CD14-positive monocyte (primary cell): ENCODE results near the gene RNGTT. TPM values are rescaled to one million over a fixed set of nuclear protein-coding genes. Genes with fewer than 3 reads are reported as not detected.

Source experiments
- DNase-seq, 3 donors: peaks; one replicate each; pipeline ENCODE4 v3.0.0-alpha.2; 2011 to 2022
- H2AFZ ChIP-seq: 2 replicates; pipeline ENCODE4 v1.6.0; 2012; ENCODE audit warnings: mild to moderate bottlenecking, low read depth, low read length, inconsistent platforms; ENCODE audit not compliant: insufficient read depth, poor library complexity, severe bottlenecking
- H3K27ac ChIP-seq, 2 donors: 1 replicate in 1 of 2; 2 replicates in 1 of 2; pipeline ENCODE4 v1.5.1; 2012 to 2013; ENCODE audit warnings: low read length in 2 of 2, control low read depth in 1 of 2, inconsistent platforms in 1 of 2, low read depth in 1 of 2, mild to moderate bottlenecking in 1 of 2
- H3K27me3 ChIP-seq, 2 donors: one replicate each; pipeline versions ENCODE4 v1.6.0 to v1.6.1; 2011 to 2013; ENCODE audit warnings: low read length in 2 of 2; ENCODE audit not compliant: control insufficient read depth in 2 of 2, insufficient read depth in 2 of 2
- H3K36me3 ChIP-seq, 2 donors: replicated peaks in 1 of 2; 1 replicate in 1 of 2; 2 replicates in 1 of 2; pipeline versions ENCODE4 v1.5.1 to v1.6.1; 2012 to 2013; ENCODE audit warnings: low read length in 2 of 2, control low read depth in 1 of 2, inconsistent platforms in 1 of 2, mild to moderate bottlenecking in 1 of 2; ENCODE audit not compliant: insufficient read depth in 2 of 2, control insufficient read depth in 1 of 2
- H3K4me1 ChIP-seq, 2 donors: 1 replicate in 1 of 2; 2 replicates in 1 of 2; pipeline versions ENCODE4 v1.5.1 to v1.6.1; 2012 to 2013; ENCODE audit warnings: low read length in 2 of 2, control low read depth in 1 of 2, inconsistent platforms in 1 of 2, mild to moderate bottlenecking in 1 of 2, moderate library complexity in 1 of 2; ENCODE audit not compliant: insufficient read depth in 2 of 2, control insufficient read depth in 1 of 2
- H3K4me2 ChIP-seq: replicated peaks from 2 replicates; pipeline ENCODE3; 2012; ENCODE audit warnings: low read length, moderate library complexity, mild to moderate bottlenecking; ENCODE audit not compliant: poor library complexity, severe bottlenecking; ENCODE audit errors: extremely low read depth
- H3K4me3 ChIP-seq, 3 experiments: fragments of 200-600 bp in 1 of 3; sonication (generic) in 1 of 3; replicated peaks in 1 of 3; 1 replicate in 2 of 3; 2 replicates in 1 of 3; pipeline ENCODE4 v1.5.1; 2011 to 2013; ENCODE audit warnings: low read length in 3 of 3, mild to moderate bottlenecking in 3 of 3, control low read depth in 2 of 3, low read depth in 2 of 3, inconsistent platforms in 1 of 3, moderate library complexity in 1 of 3
- H3K79me2 ChIP-seq: 2 replicates; pipeline ENCODE4 v1.6.0; 2012; ENCODE audit warnings: mild to moderate bottlenecking, control low read depth, inconsistent platforms, low read length, moderate library complexity; ENCODE audit not compliant: insufficient read depth
- H3K9ac ChIP-seq: 2 replicates; pipeline ENCODE4 v1.6.0; 2017; ENCODE audit warnings: low read length, mild to moderate bottlenecking; ENCODE audit not compliant: insufficient read depth, poor library complexity, severe bottlenecking
- H3K9me3 ChIP-seq, 2 donors: replicated peaks in 1 of 2; 1 replicate in 1 of 2; 2 replicates in 1 of 2; pipeline versions ENCODE4 v1.5.1 to v1.6.1; 2012 to 2013; ENCODE audit warnings: low read length in 2 of 2, control low read depth in 1 of 2; ENCODE audit not compliant: control insufficient read depth in 1 of 2, insufficient read depth in 1 of 2
- H4K20me1 ChIP-seq: 2 replicates; pipeline ENCODE4 v1.6.0; 2012; ENCODE audit warnings: mild to moderate bottlenecking, low read length, control low read depth, moderate library complexity; ENCODE audit not compliant: insufficient read depth
- H3K27ac Mint-ChIP-seq, 7 donors: one replicate each; pipeline ENCODE4 v1.8.0; 2020; ENCODE audit warnings: mild to moderate bottlenecking in 7 of 7, mixed read lengths in 7 of 7, moderate library complexity in 6 of 7, inconsistent platforms in 2 of 7
- H3K27me3 Mint-ChIP-seq, 3 donors: one replicate each; pipeline ENCODE4 v1.8.0; 2021 to 2022; ENCODE audit warnings: low read depth in 3 of 3, mild to moderate bottlenecking in 3 of 3, mixed read lengths in 3 of 3, moderate library complexity in 3 of 3, inconsistent platforms in 1 of 3
- H3K36me3 Mint-ChIP-seq, 2 donors: one replicate each; pipeline ENCODE4 v1.8.0; 2020; ENCODE audit warnings: mixed read lengths in 2 of 2, inconsistent platforms in 1 of 2, mild to moderate bottlenecking in 1 of 2
- H3K4me1 Mint-ChIP-seq: one replicate; pipeline ENCODE4 v1.8.0; 2020; ENCODE audit warnings: mild to moderate bottlenecking, mixed read lengths
- H3K4me3 Mint-ChIP-seq, 2 donors: one replicate each; pipeline ENCODE4 v1.8.0; 2020; ENCODE audit warnings: mild to moderate bottlenecking in 2 of 2, mixed read lengths in 2 of 2, moderate library complexity in 1 of 2
- H3K9me3 Mint-ChIP-seq, 7 donors: one replicate each; pipeline ENCODE4 v1.8.0; 2020 to 2022; ENCODE audit warnings: mixed read lengths in 7 of 7, mild to moderate bottlenecking in 6 of 7, moderate library complexity in 6 of 7, inconsistent platforms in 2 of 7
- CTCF ChIP-seq: fragments of 200-600 bp; IDR thresholded peaks from one replicate; pipeline ENCODE4 v1.8.0; 2022; ENCODE audit warnings: antibody characterized with exemption, mild to moderate bottlenecking
- WGBS: methylation state at CpG from one replicate; pipeline ENCODE4 v1.1.5; 2013; ENCODE audit warnings: missing lambda C conversion rate; ENCODE audit not compliant: insufficient coverage; 5-methylcytosine and 5-hydroxymethylcytosine counted together
- intact Hi-C, 2 donors: fragments of 100-400 bp; cut with micrococcal nuclease; formaldehyde crosslinking; loops; one replicate each; pipeline versions ENCODE4 v1.15.0 to v1.15.1; 2023
- polyA plus RNA-seq, 3 donors: library from polyadenylated mRNA; depleted of rRNA in 1 of 3; unstranded in 2 of 3; stranded (reverse) in 1 of 3; fragments of 300-500 nt in 2 of 3; fragments of >200 nt in 1 of 3; fragmentation: Illumina TruSeq in 2 of 3; gene quantifications; 1 replicate in 2 of 3; 2 replicates in 1 of 3; pipeline ENCODE4 v1.2.3, GENCODE V29; 2012 to 2021

The RNGTT gene
- polyA plus RNA-seq, 3 donors, result 2.3 to 8.6 (median 5.8) TPM

GRCh38 chr6:88761237-88762031 lies 202.0 kb downstream of the RNGTT start:
- intact Hi-C loops, result no loop called here
- Mint-ChIP-seq H3K9me3 (peaks cover 0 to 4% (median 0%) of the 10 kb centered on the region in 7 donors), H3K27me3 (no peaks in the 10 kb centered on the region), H3K27ac (peak overlapping the region in 1 of 7 donors; percentile 44), H3K36me3 (peaks cover 8 to 24% of the 10 kb centered on the region in 2 donors), H3K4me3 (no peak overlapping the region), H3K4me1 (peaks cover 2% of the 10 kb centered on the region)
- H3K27ac ChIP-seq, result no peak overlapping the region
- no peak for TF ChIP-seq CTCF
- no peaks in the 10 kb centered on the region for H3K27me3 ChIP-seq
- H3K9me3 ChIP-seq, result peaks cover 0 to 3% of the 10 kb centered on the region in 2 donors
- no peak for DNase-seq
- no peak overlapping the region for H3K4me3 ChIP-seq
- H2AFZ ChIP-seq, result no peak overlapping the region
- 100% methylated on average over 5 of the region's 9 CpGs for WGBS
- H3K9ac ChIP-seq, result no peak overlapping the region
- H3K36me3 ChIP-seq, result no peaks in the 10 kb centered on the region
- H4K20me1 ChIP-seq, result no peaks in the 10 kb centered on the region
- no peaks in the 10 kb centered on the region for H3K79me2 ChIP-seq
- no peak overlapping the region for H3K4me2 ChIP-seq
- H3K4me1 ChIP-seq, result no peaks in the 10 kb centered on the region

- Histone ChIP-seq H3K27me3 (no peaks in the 10 kb centered on the region), H3K4me1 (no peaks in the 10 kb centered on the region), H4K20me1 (no peaks in the 10 kb centered on the region), H3K4me2 (no peak overlapping the region), H3K4me3 (no peak overlapping the region), H3K9ac (no peak overlapping the region), H3K79me2 (no peaks in the 10 kb centered on the region), H2AFZ (no peak overlapping the region), H3K27ac (no peak overlapping the region), H3K36me3 (no peaks in the 10 kb centered on the region), H3K9me3 (peaks cover 0 to 3% of the 10 kb centered on the region in 2 donors)
- no peak for DNase-seq
- peaks cover 12 to 36% of the 10 kb centered on the region in 2 donors for H3K36me3 Mint-ChIP-seq
- no peak overlapping the region for H3K4me3 Mint-ChIP-seq
- peaks cover 0 to 8% (median 5%) of the 10 kb centered on the region in 7 donors for H3K9me3 Mint-ChIP-seq
- H3K27ac Mint-ChIP-seq, result no peak overlapping the region
- intact Hi-C loops, result no loop called here
- no peaks in the 10 kb centered on the region for H3K27me3 Mint-ChIP-seq
- TF ChIP-seq CTCF, result no peak
- WGBS, result no CpG with 5 or more reads among the region's 2 CpGs
- H3K4me1 Mint-ChIP-seq, result peaks cover 2% of the 10 kb centered on the region
Measured at GRCh38 chr6:88760091-88760490, 203.3 kb downstream of the RNGTT start.
